ENCODE results near the gene CHERP. TPM values are rescaled to one million over a fixed set of nuclear protein-coding genes. Genes with fewer than 3 reads are reported as not detected.
A peak's percentile ranks its signal among the peaks of the same experiment; 100 is the strongest.

Gene CHERP
- total and polyA plus RNA-seq, 2 of the 13 experiments (the other 11 are each of a cell fraction or from before 2014, with no cell fraction given): 4.3 to 5.4 TPM

DNA sequence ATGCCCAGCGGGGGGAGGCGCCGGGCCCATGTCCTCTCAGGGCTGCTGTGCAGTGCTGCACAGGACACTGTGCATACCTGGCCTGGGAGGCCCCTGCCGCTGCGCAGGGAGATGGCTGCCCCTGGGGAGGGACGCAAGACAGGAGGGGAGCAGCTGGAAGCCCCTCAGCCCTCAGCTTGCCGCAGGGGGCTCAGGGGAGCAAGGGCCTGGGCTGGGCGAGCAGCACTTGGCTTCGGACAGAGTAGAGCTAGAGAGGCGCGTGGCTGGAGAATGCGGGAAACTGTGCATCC, 10.9 kb downstream of the CHERP start:
- 97% methylated on average over 12 of the region's 12 CpGs for WGBS (ENCODE audit: low lambda C conversion rate)
- POLR2A ChIA-PET: no interaction called here
- FAIRE-seq: no peak

More for the DNA sequence above, 10.9 kb downstream of the CHERP start:
- Histone ChIP-seq H3K4me1 (ENCODE audit: insufficient read depth, low read length) (no peaks in the 10 kb centered on the region), H2AFZ (ENCODE audit: low read length) (no peak overlapping the region), H3K27ac (ENCODE audit: extremely low read length, insufficient read depth, low read length) (no peak overlapping the region), H3K4me3 (replicated peaks in 1 of 3; ENCODE audit: insufficient read depth in 1 of 3, low read depth in 2 of 3, low read length in 3 of 3) (no peak overlapping the region), H3K9ac (ENCODE audit: insufficient read depth, low read depth, low read length) (no peak overlapping the region), H3K79me2 (ENCODE audit: insufficient read depth, low read length) (peaks cover 5% of the 10 kb centered on the region), H3K4me2 (ENCODE audit: low read depth, low read length) (no peak overlapping the region), H3K27me3 (ENCODE audit: control insufficient read depth in 1 of 2, insufficient read depth in 2 of 2, low read length in 2 of 2) (no peaks in the 10 kb centered on the region), H4K20me1 (ENCODE audit: insufficient read depth, low read length) (peaks cover 6% of the 10 kb centered on the region; the same call in 1 of the 2 replicates), H3K36me3 (replicated peaks in 1 of 2; ENCODE audit: control insufficient read depth in 1 of 2, insufficient read depth in 2 of 2, low read length in 2 of 2) (peaks cover 54 to 98% of the 10 kb centered on the region in 2 experiments), H3K9me3 (ENCODE audit: low read length) (no peaks in the 10 kb centered on the region)
- intact Hi-C loops (cut with micrococcal nuclease; ENCODE audit: unreplicated experiment): no loop called here
- DNase-seq (ENCODE audit: low spot score) (no peak), ATAC-seq (no peak)
- no peak for TF ChIP-seq ZC3H4 (CRISPR knock-in tag; IDR thresholded peaks at IDR 0.05; ENCODE audit: borderline replicate concordance)
- TF ChIP-seq, protein P1, sequence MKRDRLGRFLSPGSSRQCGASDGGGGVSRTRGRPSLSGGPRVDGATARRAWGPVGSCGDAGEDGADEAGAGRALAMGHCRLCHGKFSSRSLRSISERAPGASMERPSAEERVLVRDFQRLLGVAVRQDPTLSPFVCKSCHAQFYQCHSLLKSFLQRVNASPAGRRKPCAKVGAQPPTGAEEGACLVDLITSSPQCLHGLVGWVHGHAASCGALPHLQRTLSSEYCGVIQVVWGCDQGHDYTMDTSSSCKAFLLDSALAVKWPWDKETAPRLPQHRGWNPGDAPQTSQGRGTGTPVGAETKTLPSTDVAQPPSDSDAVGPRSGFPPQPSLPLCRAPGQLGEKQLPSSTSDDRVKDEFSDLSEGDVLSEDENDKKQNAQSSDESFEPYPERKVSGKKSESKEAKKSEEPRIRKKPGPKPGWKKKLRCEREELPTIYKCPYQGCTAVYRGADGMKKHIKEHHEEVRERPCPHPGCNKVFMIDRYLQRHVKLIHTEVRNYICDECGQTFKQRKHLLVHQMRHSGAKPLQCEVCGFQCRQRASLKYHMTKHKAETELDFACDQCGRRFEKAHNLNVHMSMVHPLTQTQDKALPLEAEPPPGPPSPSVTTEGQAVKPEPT (CRISPR knock-in tag; IDR thresholded peaks at IDR 0.05; ENCODE audit: low read depth): no peak
- TF ChIP-seq STAG1 (CRISPR knock-in tag; IDR thresholded peaks at IDR 0.05): no peak
- no peak for TF ChIP-seq TBL1XR1 (IDR thresholded peaks at IDR 0.05; ENCODE audit: borderline replicate concordance, low read length, partially characterized antibody)
- TF ChIP-seq ZBTB1 (CRISPR knock-in tag; IDR thresholded peaks at IDR 0.05; ENCODE audit: borderline replicate concordance): no peak
- 0 out of 2 replicates have a peak, but pooled peaks have one; percentile 15 for TF ChIP-seq RBFOX2 (IDR thresholded peaks at IDR 0.05; ENCODE audit: low read depth, low read length)
- TF ChIP-seq, protein P2, sequence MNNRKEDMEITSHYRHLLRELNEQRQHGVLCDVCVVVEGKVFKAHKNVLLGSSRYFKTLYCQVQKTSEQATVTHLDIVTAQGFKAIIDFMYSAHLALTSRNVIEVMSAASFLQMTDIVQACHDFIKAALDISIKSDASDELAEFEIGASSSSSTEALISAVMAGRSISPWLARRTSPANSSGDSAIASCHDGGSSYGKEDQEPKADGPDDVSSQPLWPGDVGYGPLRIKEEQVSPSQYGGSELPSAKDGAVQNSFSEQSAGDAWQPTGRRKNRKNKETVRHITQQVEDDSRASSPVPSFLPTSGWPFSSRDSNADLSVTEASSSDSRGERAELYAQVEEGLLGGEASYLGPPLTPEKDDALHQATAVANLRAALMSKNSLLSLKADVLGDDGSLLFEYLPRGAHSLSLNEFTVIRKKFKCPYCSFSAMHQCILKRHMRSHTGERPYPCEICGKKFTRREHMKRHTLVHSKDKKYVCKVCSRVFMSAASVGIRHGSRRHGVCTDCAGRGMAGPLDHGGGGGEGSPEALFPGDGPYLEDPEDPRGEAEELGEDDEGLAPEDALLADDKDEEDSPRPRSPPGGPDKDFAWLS (CRISPR knock-in tag; IDR thresholded peaks at IDR 0.05; ENCODE audit: borderline replicate concordance): no peak
- CTCF ChIA-PET (ENCODE audit: low intra/inter-chr PET ratio, low total read pairs): no interaction called here
- BruUV-seq (replicated peaks): no TSS peak
- in situ Hi-C loops (cut with HindIII; ENCODE audit: extremely low pct_ligation_motif_present, low pct_unique_long_range_greater_than_20kb): no loop called here

Measured in HepG2 (cell line).